Gastroesophageal sphincter (tissue), 4 donors: ENCODE results near the gene ERCC4. TPM values are rescaled to one million over a fixed set of nuclear protein-coding genes. Genes with fewer than 3 reads are reported as not detected.

Source experiments
- ATAC-seq: fragments of 150-250 bp; one replicate; pipeline ENCODE4 v1.9.1; 2016; ENCODE audit warnings: mild to moderate bottlenecking, moderate library complexity
- H3K27ac ChIP-seq, 4 donors: fragments of 200-600 bp; sonication (generic) in 3 of 4; 1 replicate in 3 of 4; 2 replicates in 1 of 4; pipeline ENCODE4 v1.5.1; 2016 to 2019
- H3K27me3 ChIP-seq: fragments of 200-600 bp; sonication (generic); one replicate; pipeline ENCODE4 v1.5.1; 2019
- H3K36me3 ChIP-seq, 2 donors: fragments of 200-600 bp; sonication (generic); one replicate each; pipeline ENCODE4 v1.5.1; 2019; ENCODE audit warnings: control low read depth in 1 of 2
- H3K4me1 ChIP-seq, 3 donors: fragments of 200-600 bp; sonication (generic); 1 replicate in 2 of 3; 2 replicates in 1 of 3; pipeline ENCODE4 v1.5.1; 2016 to 2019; ENCODE audit warnings: control low read depth in 2 of 3
- H3K4me3 ChIP-seq, 2 donors: fragments of 200-600 bp; sonication (generic); one replicate each; pipeline ENCODE4 v1.5.1; 2019; ENCODE audit warnings: mild to moderate bottlenecking in 1 of 2, moderate library complexity in 1 of 2
- H3K9me3 ChIP-seq, 3 donors: fragments of 200-600 bp; sonication (generic); one replicate each; pipeline ENCODE4 v1.5.1; 2017 to 2019; ENCODE audit warnings: control low read depth in 2 of 3
- EP300 ChIP-seq: sonication (generic); formaldehyde crosslinking; IDR thresholded peaks from one replicate; pipeline ENCODE4 v1.6.1; 2017; ENCODE audit warnings: antibody characterized with exemption, mild to moderate bottlenecking
- POLR2A ChIP-seq, 2 donors: fragments of 450-650 bp; IDR thresholded peaks; one replicate each; pipeline ENCODE4 v1.6.1; 2017; ENCODE audit warnings: antibody characterized with exemption in 2 of 2, mild to moderate bottlenecking in 2 of 2, moderate library complexity in 1 of 2
- POLR2AphosphoS5 ChIP-seq: sonication (generic); formaldehyde crosslinking; IDR thresholded peaks from one replicate; pipeline ENCODE4 v1.6.1; 2017; ENCODE audit warnings: antibody characterized with exemption
- WGBS, 2 donors: methylation state at CpG; one replicate each; pipeline ENCODE4 v1.1.5; 2018; ENCODE audit warnings: low coverage in 1 of 2; 5-methylcytosine and 5-hydroxymethylcytosine counted together
- total RNA-seq, 4 donors: library from RNA; depleted of rRNA; stranded (reverse); fragments of >200 nt; gene quantifications; one replicate each; pipeline ENCODE4 v1.1.0, GENCODE V29; 2016
- TF ChIP-seq, protein P1 (sequence below), 4 experiments: fragments of 200-600 bp in 2 of 4; fragments of 450-650 bp in 2 of 4; sonication (generic) in 1 of 4; IDR thresholded peaks; one replicate each; pipeline ENCODE4 v1.5.1; 2017 to 2019; ENCODE audit warnings: antibody characterized with exemption in 4 of 4, mild to moderate bottlenecking in 2 of 4, moderate library complexity in 2 of 4

The ERCC4 gene
- total RNA-seq, 4 donors from 2014 or later: 6.3 to 12.5 (median 9.2) TPM

DNA sequence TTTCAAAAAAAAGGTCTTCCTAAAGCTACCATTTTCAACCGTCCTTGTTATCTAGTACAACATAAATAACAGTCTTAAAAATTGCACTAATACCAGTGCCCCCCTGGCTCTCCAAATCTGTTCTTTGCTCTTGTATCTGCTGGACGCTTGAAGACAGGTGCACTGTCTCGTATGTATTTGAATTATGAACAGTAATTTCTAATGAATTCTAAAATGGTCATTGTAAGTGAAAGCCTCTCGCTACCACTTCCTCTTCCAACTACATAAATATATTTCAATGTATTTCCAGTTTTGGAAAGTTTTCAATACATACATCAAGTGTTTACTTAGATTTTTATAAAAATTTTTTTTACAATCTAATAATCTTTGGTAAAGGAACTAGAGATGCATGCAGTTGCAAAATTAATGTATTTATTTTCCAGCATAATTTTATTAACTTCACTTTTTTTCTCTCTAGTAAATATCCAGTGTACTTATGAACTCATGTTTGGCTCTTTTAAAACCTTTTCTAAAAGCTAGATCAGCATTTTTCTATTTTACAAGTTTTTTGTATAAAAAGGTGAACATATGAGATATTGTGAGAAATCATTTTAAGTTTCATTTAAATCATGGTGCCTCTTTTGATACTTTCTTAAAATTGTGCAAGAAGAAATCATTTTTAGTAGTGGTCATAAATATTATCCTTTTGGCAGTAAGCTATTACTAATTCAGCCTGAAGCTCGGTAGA lies 31.0 kb downstream of the ERCC4 start:
- H3K36me3 ChIP-seq: peaks cover 3 to 38% of the 10 kb centered on the region in 2 donors
- H3K27ac ChIP-seq: no peak overlapping the region
- WGBS, 2 donors: 75 to 86% methylated on average over 5 of the region's 5 CpGs
- no peaks in the 10 kb centered on the region for H3K4me1 ChIP-seq
- H3K4me3 ChIP-seq: no peak overlapping the region
- no peaks in the 10 kb centered on the region for H3K9me3 ChIP-seq
- no peaks in the 10 kb centered on the region for H3K27me3 ChIP-seq
- TF ChIP-seq EP300: no peak
- TF ChIP-seq, protein P1, sequence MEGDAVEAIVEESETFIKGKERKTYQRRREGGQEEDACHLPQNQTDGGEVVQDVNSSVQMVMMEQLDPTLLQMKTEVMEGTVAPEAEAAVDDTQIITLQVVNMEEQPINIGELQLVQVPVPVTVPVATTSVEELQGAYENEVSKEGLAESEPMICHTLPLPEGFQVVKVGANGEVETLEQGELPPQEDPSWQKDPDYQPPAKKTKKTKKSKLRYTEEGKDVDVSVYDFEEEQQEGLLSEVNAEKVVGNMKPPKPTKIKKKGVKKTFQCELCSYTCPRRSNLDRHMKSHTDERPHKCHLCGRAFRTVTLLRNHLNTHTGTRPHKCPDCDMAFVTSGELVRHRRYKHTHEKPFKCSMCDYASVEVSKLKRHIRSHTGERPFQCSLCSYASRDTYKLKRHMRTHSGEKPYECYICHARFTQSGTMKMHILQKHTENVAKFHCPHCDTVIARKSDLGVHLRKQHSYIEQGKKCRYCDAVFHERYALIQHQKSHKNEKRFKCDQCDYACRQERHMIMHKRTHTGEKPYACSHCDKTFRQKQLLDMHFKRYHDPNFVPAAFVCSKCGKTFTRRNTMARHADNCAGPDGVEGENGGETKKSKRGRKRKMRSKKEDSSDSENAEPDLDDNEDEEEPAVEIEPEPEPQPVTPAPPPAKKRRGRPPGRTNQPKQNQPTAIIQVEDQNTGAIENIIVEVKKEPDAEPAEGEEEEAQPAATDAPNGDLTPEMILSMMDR (IDR thresholded peaks at IDR 0.05): no peak
- TF ChIP-seq POLR2AphosphoS5: no peak
- no peak for TF ChIP-seq POLR2A (IDR thresholded peaks at IDR 0.05)
- no peak for ATAC-seq

DNA sequence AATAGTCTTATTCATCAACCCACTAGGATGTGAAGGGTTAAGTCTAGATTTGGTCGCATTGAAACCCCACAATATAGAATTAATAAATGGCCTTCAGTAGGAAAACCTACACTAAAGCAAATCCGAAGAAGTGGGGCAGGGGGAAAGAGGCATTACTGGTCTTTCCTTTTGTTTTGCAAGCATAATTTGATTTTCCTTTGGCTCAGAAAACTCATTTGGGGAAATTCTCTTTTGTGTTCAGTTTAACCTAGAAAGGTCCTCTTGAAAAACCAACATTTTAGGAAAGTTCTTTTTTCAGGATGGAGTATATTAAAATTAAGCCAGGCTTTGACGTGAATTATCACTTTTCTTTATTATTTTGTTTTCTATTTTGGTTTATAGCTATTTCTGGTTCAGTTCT lies 31.7 kb downstream of the ERCC4 start:
- Histone ChIP-seq H3K4me3 (no peak overlapping the region), H3K4me1 (peaks cover 0 to 4% (median 0%) of the 10 kb centered on the region in 3 donors), H3K36me3 (peaks cover 3 to 32% of the 10 kb centered on the region in 2 donors), H3K9me3 (no peaks in the 10 kb centered on the region), H3K27me3 (no peaks in the 10 kb centered on the region), H3K27ac (no peak overlapping the region)
- ATAC-seq: no peak
- 75 to 80% methylated on average over 2 to 3 of the region's 3 CpGs for WGBS, 2 donors
- TF ChIP-seq POLR2A (IDR thresholded peaks at IDR 0.05) (no peak), POLR2AphosphoS5 (no peak)
- TF ChIP-seq, protein P1 (IDR thresholded peaks at IDR 0.05): no peak

DNA sequence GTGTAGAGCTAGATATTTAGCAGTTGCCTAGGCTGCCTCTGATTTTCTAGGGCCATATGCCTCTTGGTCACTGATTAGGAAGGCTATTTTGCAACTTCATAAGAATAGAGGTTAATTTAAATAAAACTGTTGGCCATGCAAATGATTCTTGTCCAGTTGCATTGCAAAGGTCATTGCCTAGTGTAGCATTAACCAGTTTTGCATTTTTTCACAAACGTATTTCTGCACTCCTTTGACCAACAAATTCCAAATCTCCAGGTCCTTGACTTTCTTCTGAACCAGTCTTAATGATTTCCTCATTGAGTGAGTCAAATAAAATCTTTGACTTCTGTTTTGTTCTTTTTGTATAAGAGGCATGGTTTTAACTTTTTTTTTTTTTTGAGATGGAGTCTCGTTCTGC lies 33.5 kb downstream of the ERCC4 start:
- ATAC-seq: no peak
- H3K4me1 ChIP-seq: peaks cover 0 to 23% (median 0%) of the 10 kb centered on the region in 3 donors
- WGBS, 2 donors: 95% methylated on average over 2 of the region's 2 CpGs; no CpG with 5 or more reads in 1 of the 2 donors
- TF ChIP-seq EP300: no peak
- TF ChIP-seq, protein P1 (IDR thresholded peaks at IDR 0.05): no peak
- no peak for TF ChIP-seq POLR2A (IDR thresholded peaks at IDR 0.05)
- no peak for TF ChIP-seq POLR2AphosphoS5
- H3K27ac ChIP-seq: no peak overlapping the region
- H3K9me3 ChIP-seq: no peaks in the 10 kb centered on the region
- H3K27me3 ChIP-seq: no peaks in the 10 kb centered on the region
- H3K4me3 ChIP-seq: no peak overlapping the region
- H3K36me3 ChIP-seq: peaks cover 3 to 13% of the 10 kb centered on the region in 2 donors

DNA sequence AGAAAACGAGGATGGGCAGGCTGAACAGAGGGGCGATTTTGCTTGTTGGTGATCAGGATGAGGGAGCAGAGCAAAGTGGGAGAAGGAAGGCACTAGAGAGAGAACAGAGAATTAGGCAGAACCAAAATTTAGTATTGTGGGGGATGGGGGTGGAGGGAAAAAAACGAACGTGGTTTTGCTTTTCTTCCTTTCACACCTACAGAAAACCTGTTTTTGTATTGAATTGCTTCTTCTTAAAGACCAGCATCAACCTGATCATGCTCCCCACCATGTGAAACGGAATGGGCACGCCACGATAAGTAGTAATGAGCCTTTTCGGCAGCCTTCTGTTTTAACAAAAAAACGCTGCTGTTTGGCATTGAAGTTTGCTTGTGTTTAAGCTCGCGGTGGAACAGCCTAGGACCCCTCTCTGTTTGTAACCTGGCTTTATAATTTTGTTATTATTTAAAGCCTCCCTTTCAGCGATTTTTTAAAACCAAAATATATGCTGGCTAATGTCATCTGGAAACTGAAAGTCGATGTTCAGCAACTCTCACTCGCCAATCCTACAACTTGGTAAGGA lies 36.8 kb downstream of the ERCC4 start:
- TF ChIP-seq EP300: no peak
- no peak for TF ChIP-seq POLR2AphosphoS5
- TF ChIP-seq, protein P1 (IDR thresholded peaks at IDR 0.05): no peak
- no peak for TF ChIP-seq POLR2A (IDR thresholded peaks at IDR 0.05)
- Histone ChIP-seq H3K4me1 (peaks cover 0 to 23% (median 0%) of the 10 kb centered on the region in 3 donors), H3K4me3 (peak overlapping the region; percentile 30 to 38), H3K36me3 (no peaks in the 10 kb centered on the region), H3K27me3 (no peaks in the 10 kb centered on the region), H3K9me3 (no peaks in the 10 kb centered on the region), H3K27ac (peak overlapping the region in 3 of 4 donors; percentile 67 to 73 (median 72))
- WGBS, 2 donors: 14 to 24% methylated on average over 12 to 14 of the region's 14 CpGs
- ATAC-seq: no peak
